ENCODE data around the gene PAK4. TPM values are rescaled to one million over a fixed set of nuclear protein-coding genes. Genes with fewer than 3 reads are reported as not detected.

PAK4 gene
- total RNA-seq, 2 experiments from 2014 or later, result 9.8 to 11.5 TPM

GRCh38 chr19:39200066-39200802 is 74.6 kb downstream of the PAK4 start:
- TF ChIP-seq CTCF (IDR thresholded peaks at IDR 0.05), result no peak
- peaks cover 19% of the 10 kb centered on the region for H3K4me1 Mint-ChIP-seq (ENCODE audit: low read depth)
- no peaks in the 10 kb centered on the region for H3K36me3 Mint-ChIP-seq (ENCODE audit: low read depth)
- ATAC-seq (no peak), DNase-seq (no peak)
- no peaks in the 10 kb centered on the region for H3K9me3 Mint-ChIP-seq
- intact Hi-C loops (cut with micrococcal nuclease), result no loop called here
- CTCF ChIA-PET, result no interaction called here
- peaks cover 64% of the 10 kb centered on the region for H3K27me3 Mint-ChIP-seq
- H3K27ac Mint-ChIP-seq, result no peak overlapping the region
- POLR2A ChIA-PET, result no interaction called here
- H3K4me3 Mint-ChIP-seq, result no peak overlapping the region

GRCh38 chr19:39200803-39201115 is 75.2 kb downstream of the PAK4 start:
- no peak for TF ChIP-seq CTCF (IDR thresholded peaks at IDR 0.05)
- H3K27me3 Mint-ChIP-seq, result peaks cover 63% of the 10 kb centered on the region
- no peak overlapping the region for H3K4me3 Mint-ChIP-seq
- ATAC-seq (no peak), DNase-seq (no peak)
- H3K27ac Mint-ChIP-seq, result no peak overlapping the region
- intact Hi-C loops (cut with micrococcal nuclease), result no loop called here
- CTCF ChIA-PET, result no interaction called here
- POLR2A ChIA-PET, result no interaction called here
- peaks cover 14% of the 10 kb centered on the region for H3K4me1 Mint-ChIP-seq (ENCODE audit: low read depth)
- no peaks in the 10 kb centered on the region for H3K9me3 Mint-ChIP-seq
- H3K36me3 Mint-ChIP-seq (ENCODE audit: low read depth), result no peaks in the 10 kb centered on the region

GRCh38 chr19:39202998-39203355 is 77.4 kb downstream of the PAK4 start:
- intact Hi-C loops (cut with micrococcal nuclease), result no loop called here
- Mint-ChIP-seq H3K27me3 (peaks cover 47% of the 10 kb centered on the region), H3K36me3 (ENCODE audit: low read depth) (no peaks in the 10 kb centered on the region), H3K9me3 (no peaks in the 10 kb centered on the region), H3K4me3 (no peak overlapping the region), H3K27ac (no peak overlapping the region), H3K4me1 (ENCODE audit: low read depth) (no peaks in the 10 kb centered on the region)
- CTCF ChIA-PET, result interaction anchor here (0.6 kb wide), 1 partner anchor 82 kb away, joined by 3 read pairs; no protein-coding TSS in a partner anchor
- POLR2A ChIA-PET, result interaction anchor here (0.7 kb wide), 1 partner anchor 9 kb away, joined by 3 read pairs; no protein-coding TSS in a partner anchor
- DNase-seq (no peak), ATAC-seq (no peak)
- no peak for TF ChIP-seq CTCF (IDR thresholded peaks at IDR 0.05)

GRCh38 chr19:39203372-39204341 is 78.1 kb downstream of the PAK4 start, which contains the start of gene SYCN:
Gene SYCN, minus strand, starts transcription at chr19:39204263. Its CDS starts 9 bp downstream, at chr19:39204254.
- Mint-ChIP-seq H3K4me3 (no peak within 1 kb of the TSS), H3K9me3 (no peaks in the 10 kb centered on the region), H3K36me3 (ENCODE audit: low read depth) (no peaks in the 10 kb centered on the region), H3K27me3 (peaks cover 40% of the 10 kb centered on the region), H3K4me1 (ENCODE audit: low read depth) (no peaks in the 10 kb centered on the region), H3K27ac (no peak within 1 kb of the TSS)
- TF ChIP-seq CTCF (IDR thresholded peaks at IDR 0.05), result no peak
- intact Hi-C loops (cut with micrococcal nuclease), result no loop called here
- CTCF ChIA-PET, result interaction anchor here (0.6 to 1.3 kb wide), 4 partner anchors 8 to 152 kb away, joined by 3 to 4 read pairs (median 3); no protein-coding TSS in a partner anchor
- DNase-seq (no peak), ATAC-seq (no peak)
- POLR2A ChIA-PET, result interaction anchor here (0.7 kb wide), 1 partner anchor 8 kb away, joined by 3 read pairs; no protein-coding TSS in a partner anchor

- ChIA-PET POLR2A (no interaction called here), CTCF (interaction anchor here (1.0 to 1.3 kb wide), 2 partner anchors 31 to 84 kb away, joined by 3 to 4 read pairs; no protein-coding TSS in a partner anchor)
- Mint-ChIP-seq H3K4me1 (ENCODE audit: low read depth) (no peaks in the 10 kb centered on the region), H3K9me3 (no peaks in the 10 kb centered on the region), H3K27ac (no peak overlapping the region), H3K4me3 (no peak overlapping the region), H3K36me3 (ENCODE audit: low read depth) (no peaks in the 10 kb centered on the region), H3K27me3 (peaks cover 31% of the 10 kb centered on the region)
- ATAC-seq (no peak), DNase-seq (no peak)
- no peak for TF ChIP-seq CTCF (IDR thresholded peaks at IDR 0.05)
- intact Hi-C loops (cut with micrococcal nuclease), result no loop called here
Measured at GRCh38 chr19:39205449-39205764, 79.8 kb downstream of the PAK4 start.

All from activated CD8-positive, alpha-beta T cell treated with anti-CD3 and anti-CD28 coated beads for 36 hours (primary cell).